AG04449 (cell line): ENCODE data around the gene ALKBH2.

Experiments used
- CTCF ChIA-PET: fragments of 350-600 bp; formaldehyde crosslinking; extraction: SDS; loops from one replicate; lab custom pipeline; 2021; ENCODE audit warnings: antibody characterized with exemption; lab: Yijun Ruan, JAX
- POLR2A ChIA-PET: fragments of 400-600, 350-600 bp; formaldehyde crosslinking; extraction: SDS; loops from one replicate; lab custom pipeline; 2020; ENCODE audit warnings: antibody characterized with exemption, inconsistent platforms; lab: Yijun Ruan, JAX
- DNase-seq: peaks from one replicate; pipeline ENCODE4 v3.0.0-alpha.2; 2010; ENCODE audit warnings: low read depth, low spot score
- H3K4me3 ChIP-seq: 2 replicates; pipeline ENCODE4 v1.5.1; 2011; ENCODE audit warnings: low read depth, mild to moderate bottlenecking, control low read depth, low read length
- CTCF ChIP-seq: IDR thresholded peaks from one replicate; pipeline ENCODE4 v1.5.1; 2011; ENCODE audit warnings: mild to moderate bottlenecking, moderate library complexity, low read length, control low read depth, inconsistent platforms; ENCODE audit not compliant: insufficient read depth; ENCODE audit errors: missing control alignments

ALKBH2 gene

GRCh38 chr12:109088818-109089217, 4.5 kb downstream of the ALKBH2 start:
- ChIA-PET POLR2A (no interaction called here), CTCF (interaction anchor here (1.1 to 3.0 kb wide), 4 partner anchors 23 to 524 kb away, joined by 3 to 9 read pairs (median 4); no protein-coding TSS in a partner anchor)
- TF ChIP-seq CTCF: no peak
- no peak overlapping the region for H3K4me3 ChIP-seq
- DNase-seq: no peak

GRCh38 chr12:109087250-109087649, 6.0 kb downstream of the ALKBH2 start:
- no peak for TF ChIP-seq CTCF
- H3K4me3 ChIP-seq: no peak overlapping the region
- ChIA-PET CTCF (interaction anchor here (0.6 to 3.0 kb wide), 9 partner anchors 8 to 523 kb away, joined by 3 to 9 read pairs (median 5); no protein-coding TSS in a partner anchor), POLR2A (no interaction called here)
- DNase-seq: no peak

GRCh38 chr12:109085590-109085989, 7.7 kb downstream of the ALKBH2 start:
- ChIA-PET POLR2A (no interaction called here), CTCF (no interaction called here)
- DNase-seq: no peak
- no peak overlapping the region for H3K4me3 ChIP-seq
- no peak for TF ChIP-seq CTCF

GRCh38 chr12:109084425-109084824, 8.8 kb downstream of the ALKBH2 start:
- no peak for TF ChIP-seq CTCF
- H3K4me3 ChIP-seq: no peak overlapping the region
- CTCF ChIA-PET: no interaction called here
- no peak for DNase-seq
- POLR2A ChIA-PET: interaction anchor here (0.5 kb wide), 1 partner anchor 318 kb away, joined by 3 read pairs; no protein-coding TSS in a partner anchor

GRCh38 chr12:109082751-109083150, 10.5 kb downstream of the ALKBH2 start:
- CTCF ChIA-PET: interaction anchor here (1.4 kb wide), 1 partner anchor 10 kb away, joined by 3 read pairs; the partner anchor contains the start of gene ALKBH2
- no peak for TF ChIP-seq CTCF
- no peak overlapping the region for H3K4me3 ChIP-seq
- DNase-seq: no peak
- POLR2A ChIA-PET: no interaction called here

GRCh38 chr12:109074866-109075265, 18.4 kb downstream of the ALKBH2 start:
- no peak for DNase-seq
- ChIA-PET CTCF (interaction anchor here (0.7 to 1.9 kb wide), 2 partner anchors 15 to 19 kb away, joined by 3 to 4 read pairs; no protein-coding TSS in a partner anchor), POLR2A (no interaction called here)
- no peak for TF ChIP-seq CTCF
- H3K4me3 ChIP-seq: no peak overlapping the region
